NCI-H446 treated with DMSO at 0.1 percent for 48 hours (cell line): ENCODE results near the gene GPNMB.

Source experiments
- DNase-seq: peaks from one replicate; lab custom pipeline; 2025; lab: John Stamatoyannopoulos, UW

The GPNMB gene

GRCh38 chr7:23273141-23273599 lies 26.6 kb downstream of the GPNMB start:
- DNase-seq, result peak; percentile 64

- DNase-seq, result no peak
These were observed 29.3 kb downstream of the GPNMB start for GRCh38 chr7:23275912-23276311.

GRCh38 chr7:23276376-23276775 lies 29.8 kb downstream of the GPNMB start:
- no peak for DNase-seq

- DNase-seq, result no peak
These were observed 30.4 kb downstream of the GPNMB start for GRCh38 chr7:23276947-23277346.

- DNase-seq, result peak; percentile 31
These were observed 30.9 kb downstream of the GPNMB start for GRCh38 chr7:23277359-23277989.

- DNase-seq, result no peak
These were observed 33.4 kb downstream of the GPNMB start for GRCh38 chr7:23279819-23280525.

GRCh38 chr7:23283086-23283485 lies 36.5 kb downstream of the GPNMB start:
- no peak for DNase-seq

- DNase-seq, result no peak
These were observed 38.3 kb downstream of the GPNMB start for GRCh38 chr7:23284871-23285270.

- no peak for DNase-seq
These were observed 39.4 kb downstream of the GPNMB start for GRCh38 chr7:23285657-23286646.

GRCh38 chr7:23287612-23288011 lies 41.0 kb downstream of the GPNMB start:
- no peak for DNase-seq

GRCh38 chr7:23290993-23291392 lies 44.4 kb downstream of the GPNMB start:
- DNase-seq, result no peak

- DNase-seq, result no peak
These were observed 45.5 kb downstream of the GPNMB start for GRCh38 chr7:23291957-23292560.

GRCh38 chr7:23292623-23293022 lies 46.0 kb downstream of the GPNMB start:
- DNase-seq, result no peak

- DNase-seq, result no peak
These were observed 47.0 kb downstream of the GPNMB start for GRCh38 chr7:23293500-23294073.

GRCh38 chr7:23294549-23295400 lies 48.2 kb downstream of the GPNMB start:
- no peak for DNase-seq

- no peak for DNase-seq
These were observed 48.8 kb downstream of the GPNMB start for GRCh38 chr7:23295401-23295697.

GRCh38 chr7:23298141-23298881 lies 51.7 kb downstream of the GPNMB start:
- peak; percentile 64 for DNase-seq

GRCh38 chr7:23298885-23299769 lies 52.6 kb downstream of the GPNMB start, which contains the start of gene MALSU1:
MALSU1 (plus strand) TSS chr7:23299339; CDS start chr7:23299353, 14 bp downstream.
- peak; percentile 91 for DNase-seq

GRCh38 chr7:23299770-23300300 lies 53.3 kb downstream of the GPNMB start:
- DNase-seq, result no peak
